ENCODE results near the gene CDH26. TPM values are rescaled to one million over a fixed set of nuclear protein-coding genes. Genes with fewer than 3 reads are reported as not detected.

Gene CDH26
- total and polyA plus RNA-seq, 2 donors, result 1.8 to 14.7 TPM

GRCh38 chr20:60057123-60057865, 99.1 kb downstream of the CDH26 start:
- peaks cover 40 to 59% of the 10 kb centered on the region in 2 donors for H3K4me1 ChIP-seq (ENCODE audit: control insufficient read depth in 2 of 2, insufficient read depth in 2 of 2, low read length in 2 of 2)
- peak; percentile 64 to 94 (median 85) for DNase-seq (ENCODE audit: low read depth in 6 of 9, low spot score in 9 of 9)
- H3K4me3 ChIP-seq (ENCODE audit: low read length in 2 of 2), result peak overlapping the region in 1 of 2 donors; percentile 40
- 20% methylated on average over 11 of the region's 11 CpGs for WGBS
- H3K36me3 ChIP-seq (ENCODE audit: control insufficient read depth in 2 of 2, insufficient read depth in 2 of 2, low read length in 1 of 2), result no peaks in the 10 kb centered on the region
- H3K27ac ChIP-seq (ENCODE audit: low read depth in 1 of 2, low read length in 1 of 2), result peak overlapping the region; percentile 93 to 97
- H3K27me3 ChIP-seq (ENCODE audit: control insufficient read depth in 2 of 2, insufficient read depth in 1 of 2, low read length in 1 of 2), result no peaks in the 10 kb centered on the region
- H3K9me3 ChIP-seq (ENCODE audit: control insufficient read depth in 2 of 2, insufficient read depth in 1 of 2, low read length in 1 of 2), result no peaks in the 10 kb centered on the region

- Histone ChIP-seq H3K27ac (ENCODE audit: low read depth in 1 of 2, low read length in 1 of 2) (peak overlapping the region; percentile 93 to 97), H3K27me3 (ENCODE audit: control insufficient read depth in 2 of 2, insufficient read depth in 1 of 2, low read length in 1 of 2) (no peaks in the 10 kb centered on the region), H3K4me1 (ENCODE audit: control insufficient read depth in 2 of 2, insufficient read depth in 2 of 2, low read length in 2 of 2) (peaks cover 40 to 59% of the 10 kb centered on the region in 2 donors), H3K4me3 (ENCODE audit: low read length in 2 of 2) (peak overlapping the region; percentile 24 to 27), H3K9me3 (ENCODE audit: control insufficient read depth in 2 of 2, insufficient read depth in 1 of 2, low read length in 1 of 2) (no peaks in the 10 kb centered on the region), H3K36me3 (ENCODE audit: control insufficient read depth in 2 of 2, insufficient read depth in 2 of 2, low read length in 1 of 2) (no peaks in the 10 kb centered on the region)
- DNase-seq (ENCODE audit: low read depth in 6 of 9, low spot score in 9 of 9), result peak; percentile 52 to 90 (median 70)
- 19% methylated on average over 20 of the region's 20 CpGs for WGBS
Measured at GRCh38 chr20:60057866-60058807, 99.9 kb downstream of the CDH26 start.

- 10% methylated on average over 9 of the region's 9 CpGs for WGBS
- no peaks in the 10 kb centered on the region for H3K9me3 ChIP-seq (ENCODE audit: control insufficient read depth in 2 of 2, insufficient read depth in 1 of 2, low read length in 1 of 2)
- peak in 5 of 9 donors; percentile 40 to 77 (median 54) for DNase-seq (ENCODE audit: low read depth in 6 of 9, low spot score in 9 of 9)
- H3K4me3 ChIP-seq (ENCODE audit: low read length in 2 of 2), result peak overlapping the region; percentile 24 to 27
- H3K36me3 ChIP-seq (ENCODE audit: control insufficient read depth in 2 of 2, insufficient read depth in 2 of 2, low read length in 1 of 2), result no peaks in the 10 kb centered on the region
- H3K27me3 ChIP-seq (ENCODE audit: control insufficient read depth in 2 of 2, insufficient read depth in 1 of 2, low read length in 1 of 2), result no peaks in the 10 kb centered on the region
- peaks cover 43 to 64% of the 10 kb centered on the region in 2 donors for H3K4me1 ChIP-seq (ENCODE audit: control insufficient read depth in 2 of 2, insufficient read depth in 2 of 2, low read length in 2 of 2)
- H3K27ac ChIP-seq (ENCODE audit: low read depth in 1 of 2, low read length in 1 of 2), result peak overlapping the region; percentile 93 to 97
Measured at GRCh38 chr20:60058879-60059278, 100.7 kb downstream of the CDH26 start.

- peaks cover 43 to 59% of the 10 kb centered on the region in 2 donors for H3K4me1 ChIP-seq (ENCODE audit: control insufficient read depth in 2 of 2, insufficient read depth in 2 of 2, low read length in 2 of 2)
- no peak for DNase-seq (ENCODE audit: low read depth in 6 of 9, low spot score in 9 of 9)
- H3K4me3 ChIP-seq (ENCODE audit: low read length in 2 of 2), result no peak overlapping the region
- no peaks in the 10 kb centered on the region for H3K36me3 ChIP-seq (ENCODE audit: control insufficient read depth in 2 of 2, insufficient read depth in 2 of 2, low read length in 1 of 2)
- H3K27ac ChIP-seq (ENCODE audit: low read depth in 1 of 2, low read length in 1 of 2), result peak overlapping the region in 1 of 2 donors; percentile 66
- no peaks in the 10 kb centered on the region for H3K9me3 ChIP-seq (ENCODE audit: control insufficient read depth in 2 of 2, insufficient read depth in 1 of 2, low read length in 1 of 2)
- 95% methylated on average over 13 of the region's 13 CpGs for WGBS
- H3K27me3 ChIP-seq (ENCODE audit: control insufficient read depth in 2 of 2, insufficient read depth in 1 of 2, low read length in 1 of 2), result no peaks in the 10 kb centered on the region
Measured at GRCh38 chr20:60060006-60060557, 101.9 kb downstream of the CDH26 start.

- Histone ChIP-seq H3K4me3 (ENCODE audit: low read length in 2 of 2) (no peak overlapping the region), H3K4me1 (ENCODE audit: control insufficient read depth in 2 of 2, insufficient read depth in 2 of 2, low read length in 2 of 2) (peaks cover 38 to 54% of the 10 kb centered on the region in 2 donors), H3K36me3 (ENCODE audit: control insufficient read depth in 2 of 2, insufficient read depth in 2 of 2, low read length in 1 of 2) (no peaks in the 10 kb centered on the region), H3K27me3 (ENCODE audit: control insufficient read depth in 2 of 2, insufficient read depth in 1 of 2, low read length in 1 of 2) (no peaks in the 10 kb centered on the region), H3K9me3 (ENCODE audit: control insufficient read depth in 2 of 2, insufficient read depth in 1 of 2, low read length in 1 of 2) (no peaks in the 10 kb centered on the region), H3K27ac (ENCODE audit: low read depth in 1 of 2, low read length in 1 of 2) (peak overlapping the region in 1 of 2 donors; percentile 66)
- WGBS, result 92% methylated on average over 4 of the region's 4 CpGs
- peak in 1 of 9 donors; percentile 28 for DNase-seq (ENCODE audit: low read depth in 6 of 9, low spot score in 9 of 9)
Measured at GRCh38 chr20:60060593-60060992, 102.4 kb downstream of the CDH26 start.

GRCh38 chr20:60062431-60063047, 104.3 kb downstream of the CDH26 start:
- H3K4me1 ChIP-seq (ENCODE audit: control insufficient read depth in 2 of 2, insufficient read depth in 2 of 2, low read length in 2 of 2), result peaks cover 30 to 38% of the 10 kb centered on the region in 2 donors
- no peak overlapping the region for H3K4me3 ChIP-seq (ENCODE audit: low read length in 2 of 2)
- H3K9me3 ChIP-seq (ENCODE audit: control insufficient read depth in 2 of 2, insufficient read depth in 1 of 2, low read length in 1 of 2), result no peaks in the 10 kb centered on the region
- H3K36me3 ChIP-seq (ENCODE audit: control insufficient read depth in 2 of 2, insufficient read depth in 2 of 2, low read length in 1 of 2), result no peaks in the 10 kb centered on the region
- H3K27me3 ChIP-seq (ENCODE audit: control insufficient read depth in 2 of 2, insufficient read depth in 1 of 2, low read length in 1 of 2), result no peaks in the 10 kb centered on the region
- DNase-seq (ENCODE audit: low read depth in 6 of 9, low spot score in 9 of 9), result no peak
- 94% methylated on average over 22 of the region's 22 CpGs for whole genome bisulfite sequencing
- H3K27ac ChIP-seq (ENCODE audit: low read depth in 1 of 2, low read length in 1 of 2), result no peak overlapping the region

GRCh38 chr20:60063048-60063451, 104.8 kb downstream of the CDH26 start:
- Histone ChIP-seq H3K9me3 (ENCODE audit: control insufficient read depth in 2 of 2, insufficient read depth in 1 of 2, low read length in 1 of 2) (no peaks in the 10 kb centered on the region), H3K27ac (ENCODE audit: low read depth in 1 of 2, low read length in 1 of 2) (no peak overlapping the region), H3K4me3 (ENCODE audit: low read length in 2 of 2) (no peak overlapping the region), H3K36me3 (ENCODE audit: control insufficient read depth in 2 of 2, insufficient read depth in 2 of 2, low read length in 1 of 2) (no peaks in the 10 kb centered on the region), H3K27me3 (ENCODE audit: control insufficient read depth in 2 of 2, insufficient read depth in 1 of 2, low read length in 1 of 2) (no peaks in the 10 kb centered on the region), H3K4me1 (ENCODE audit: control insufficient read depth in 2 of 2, insufficient read depth in 2 of 2, low read length in 2 of 2) (peaks cover 25 to 33% of the 10 kb centered on the region in 2 donors)
- DNase-seq (ENCODE audit: low read depth in 6 of 9, low spot score in 9 of 9), result no peak
- 97% methylated on average over 4 of the region's 4 CpGs for WGBS

GRCh38 chr20:60063739-60064380, 105.6 kb downstream of the CDH26 start:
- H3K27ac ChIP-seq (ENCODE audit: low read depth in 1 of 2, low read length in 1 of 2), result no peak overlapping the region
- H3K4me3 ChIP-seq (ENCODE audit: low read length in 2 of 2), result no peak overlapping the region
- 12% methylated on average over 3 of the region's 3 CpGs for WGBS
- no peaks in the 10 kb centered on the region for H3K36me3 ChIP-seq (ENCODE audit: control insufficient read depth in 2 of 2, insufficient read depth in 2 of 2, low read length in 1 of 2)
- H3K4me1 ChIP-seq (ENCODE audit: control insufficient read depth in 2 of 2, insufficient read depth in 2 of 2, low read length in 2 of 2), result peaks cover 17 to 25% of the 10 kb centered on the region in 2 donors
- no peaks in the 10 kb centered on the region for H3K9me3 ChIP-seq (ENCODE audit: control insufficient read depth in 2 of 2, insufficient read depth in 1 of 2, low read length in 1 of 2)
- peak in 2 of 9 donors; percentile 27 to 53 for DNase-seq (ENCODE audit: low read depth in 6 of 9, low spot score in 9 of 9)
- no peaks in the 10 kb centered on the region for H3K27me3 ChIP-seq (ENCODE audit: control insufficient read depth in 2 of 2, insufficient read depth in 1 of 2, low read length in 1 of 2)

Data from thymus (tissue), 11 donors.